ENCODE measurements around the gene RUNDC1. TPM values are rescaled to one million over a fixed set of nuclear protein-coding genes. Genes with fewer than 3 reads are reported as not detected.

Gene RUNDC1
- polyA plus RNA-seq, 1 experiment, result 12.9 TPM

DNA sequence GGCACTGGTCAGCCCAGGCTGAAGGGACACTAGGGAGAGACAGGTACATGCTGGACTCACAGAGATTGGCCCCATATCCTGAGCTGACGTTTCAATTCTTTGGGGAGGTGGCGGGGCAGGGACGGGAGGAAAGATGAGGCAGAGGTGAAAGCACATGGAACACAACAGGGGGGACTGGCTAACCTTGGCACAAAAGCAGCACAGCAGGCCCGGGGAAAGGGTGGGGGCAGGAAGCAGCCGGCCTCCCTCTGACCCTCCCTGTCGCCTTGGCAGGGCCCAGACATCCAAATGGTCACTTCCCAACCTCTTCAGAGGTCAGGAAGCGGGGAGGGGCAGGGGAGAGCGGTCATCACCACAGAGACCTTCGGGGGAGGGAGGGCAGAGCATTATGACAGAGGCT lies 35.2 kb downstream of the RUNDC1 start:
- H3K4me3 ChIP-seq (ENCODE audit: low read depth, low read length), result no peak overlapping the region
- ChIA-PET CTCF (interaction anchor here (0.7 to 1.4 kb wide), 2 partner anchors 9 to 17 kb away, joined by 3 read pairs; partner anchors contain the start of gene RPL27), POLR2A (interaction anchor here (0.6 kb wide), 1 partner anchor 161 kb away, joined by 3 read pairs; no protein-coding TSS in a partner anchor)
- DNase-seq (ENCODE audit: low read depth), result no peak
- no peaks in the 10 kb centered on the region for H3K27me3 ChIP-seq (ENCODE audit: control insufficient read depth, insufficient read depth, low read length)
- no peak for TF ChIP-seq CTCF (IDR thresholded peaks at IDR 0.05; ENCODE audit: insufficient read depth, low read depth, low read length)
- peaks cover 33% of the 10 kb centered on the region for H3K36me3 ChIP-seq (ENCODE audit: control insufficient read depth, insufficient read depth, low read length)

DNA sequence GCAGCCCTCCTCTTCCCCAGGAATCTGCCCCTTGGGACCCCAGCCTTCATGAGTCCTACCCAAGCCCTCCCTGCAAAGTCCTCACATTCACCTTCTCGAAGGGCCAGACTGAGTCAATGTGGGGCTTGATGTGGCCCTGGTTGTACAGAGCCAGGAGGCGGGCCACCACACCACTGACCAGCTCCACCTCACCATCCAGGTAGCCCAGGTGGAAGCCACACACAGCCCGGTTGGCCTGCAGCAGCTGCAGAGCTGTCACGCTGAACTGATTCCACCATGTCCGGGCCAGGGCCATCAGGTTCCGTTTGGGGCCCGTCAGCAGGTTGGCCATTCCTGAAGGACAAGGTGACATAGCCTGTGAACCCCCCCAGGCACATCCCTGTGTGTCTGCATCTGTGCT lies 35.9 kb downstream of the RUNDC1 start:
- ChIA-PET POLR2A (no interaction called here), CTCF (interaction anchor here (1.4 kb wide), 1 partner anchor 8 kb away, joined by 3 read pairs; no protein-coding TSS in a partner anchor)
- H3K4me3 ChIP-seq (ENCODE audit: low read depth, low read length), result no peak overlapping the region
- TF ChIP-seq CTCF (IDR thresholded peaks at IDR 0.05; ENCODE audit: insufficient read depth, low read depth, low read length), result no peak
- DNase-seq (ENCODE audit: low read depth), result no peak
- H3K27me3 ChIP-seq (ENCODE audit: control insufficient read depth, insufficient read depth, low read length), result no peaks in the 10 kb centered on the region
- peaks cover 33% of the 10 kb centered on the region for H3K36me3 ChIP-seq (ENCODE audit: control insufficient read depth, insufficient read depth, low read length)

- no peak overlapping the region for H3K4me3 ChIP-seq (ENCODE audit: low read depth, low read length)
- CTCF ChIA-PET, result no interaction called here
- no peaks in the 10 kb centered on the region for H3K27me3 ChIP-seq (ENCODE audit: control insufficient read depth, insufficient read depth, low read length)
- POLR2A ChIA-PET, result no interaction called here
- DNase-seq (ENCODE audit: low read depth), result no peak
- TF ChIP-seq CTCF (IDR thresholded peaks at IDR 0.05; ENCODE audit: insufficient read depth, low read depth, low read length), result no peak
- H3K36me3 ChIP-seq (ENCODE audit: control insufficient read depth, insufficient read depth, low read length), result peaks cover 31% of the 10 kb centered on the region
Measured at GRCh38 chr17:43018008-43018853, 37.9 kb downstream of the RUNDC1 start.

DNA sequence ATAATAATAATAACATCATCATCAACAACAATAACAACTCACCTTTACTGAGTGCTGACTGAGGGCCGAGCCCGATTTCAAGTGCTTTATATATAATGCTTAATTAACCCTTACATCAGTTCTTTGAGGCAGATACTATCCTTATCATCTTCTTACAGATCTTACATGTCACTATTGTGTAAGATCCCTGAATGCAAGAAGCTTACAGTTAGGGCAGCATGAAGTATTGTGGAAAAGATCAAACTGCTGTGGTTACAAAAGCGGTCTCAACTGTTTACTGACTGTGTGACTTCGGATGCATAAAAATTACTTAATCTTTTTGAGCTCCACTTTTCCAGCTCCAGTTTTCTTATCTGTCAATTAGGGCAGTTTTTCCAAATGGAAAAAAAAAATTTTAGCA lies 38.6 kb downstream of the RUNDC1 start:
- POLR2A ChIA-PET, result no interaction called here
- no peak for TF ChIP-seq CTCF (IDR thresholded peaks at IDR 0.05; ENCODE audit: insufficient read depth, low read depth, low read length)
- no peak for DNase-seq (ENCODE audit: low read depth)
- Histone ChIP-seq H3K27me3 (ENCODE audit: control insufficient read depth, insufficient read depth, low read length) (no peaks in the 10 kb centered on the region), H3K4me3 (ENCODE audit: low read depth, low read length) (no peak overlapping the region), H3K36me3 (ENCODE audit: control insufficient read depth, insufficient read depth, low read length) (peaks cover 26% of the 10 kb centered on the region)
- CTCF ChIA-PET, result interaction anchor here (1.0 kb wide), 1 partner anchor 8 kb away, joined by 4 read pairs; no protein-coding TSS in a partner anchor

DNA sequence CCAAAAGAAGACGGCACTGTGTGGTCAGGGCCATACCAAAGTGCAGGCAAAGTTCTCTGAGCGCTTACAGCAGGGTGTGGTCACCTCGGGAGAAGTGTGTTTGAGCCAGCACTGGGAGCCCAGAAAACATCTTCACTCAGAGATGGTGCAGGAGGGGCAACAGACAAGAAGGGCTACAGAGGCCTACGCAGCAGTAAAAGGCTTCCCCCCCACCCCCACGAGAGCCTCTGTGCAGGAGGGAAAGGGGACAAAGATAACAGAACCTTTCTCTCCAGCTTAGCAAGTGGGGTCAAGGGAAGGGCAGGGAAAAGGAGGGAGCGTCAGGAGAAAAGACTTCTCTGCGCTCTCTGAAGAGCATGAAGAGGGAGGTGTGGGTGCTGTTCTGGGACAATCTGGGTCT lies 39.1 kb downstream of the RUNDC1 start:
- H3K27me3 ChIP-seq (ENCODE audit: control insufficient read depth, insufficient read depth, low read length), result no peaks in the 10 kb centered on the region
- H3K36me3 ChIP-seq (ENCODE audit: control insufficient read depth, insufficient read depth, low read length), result peaks cover 22% of the 10 kb centered on the region
- ChIA-PET POLR2A (no interaction called here), CTCF (interaction anchor here (1.0 kb wide), 1 partner anchor 9 kb away, joined by 4 read pairs; no protein-coding TSS in a partner anchor)
- H3K4me3 ChIP-seq (ENCODE audit: low read depth, low read length), result no peak overlapping the region
- DNase-seq (ENCODE audit: low read depth), result no peak
- no peak for TF ChIP-seq CTCF (IDR thresholded peaks at IDR 0.05; ENCODE audit: insufficient read depth, low read depth, low read length)
